NCI-H1694 treated with DMSO at 0.1 percent for 48 hours (cell line): ENCODE results near the gene SESN3.
"Not testable (repeated sequence)": the region's sequence is repeated elsewhere in the genome, so short reads cannot be mapped to it uniquely, and the experiment has no call there.

Experiments used
- DNase-seq: peaks from one replicate; lab custom pipeline; 2025; lab: John Stamatoyannopoulos, UW

The SESN3 gene, protein sequence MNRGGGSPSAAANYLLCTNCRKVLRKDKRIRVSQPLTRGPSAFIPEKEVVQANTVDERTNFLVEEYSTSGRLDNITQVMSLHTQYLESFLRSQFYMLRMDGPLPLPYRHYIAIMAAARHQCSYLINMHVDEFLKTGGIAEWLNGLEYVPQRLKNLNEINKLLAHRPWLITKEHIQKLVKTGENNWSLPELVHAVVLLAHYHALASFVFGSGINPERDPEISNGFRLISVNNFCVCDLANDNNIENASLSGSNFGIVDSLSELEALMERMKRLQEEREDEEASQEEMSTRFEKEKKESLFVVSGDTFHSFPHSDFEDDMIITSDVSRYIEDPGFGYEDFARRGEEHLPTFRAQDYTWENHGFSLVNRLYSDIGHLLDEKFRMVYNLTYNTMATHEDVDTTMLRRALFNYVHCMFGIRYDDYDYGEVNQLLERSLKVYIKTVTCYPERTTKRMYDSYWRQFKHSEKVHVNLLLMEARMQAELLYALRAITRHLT

DNA sequence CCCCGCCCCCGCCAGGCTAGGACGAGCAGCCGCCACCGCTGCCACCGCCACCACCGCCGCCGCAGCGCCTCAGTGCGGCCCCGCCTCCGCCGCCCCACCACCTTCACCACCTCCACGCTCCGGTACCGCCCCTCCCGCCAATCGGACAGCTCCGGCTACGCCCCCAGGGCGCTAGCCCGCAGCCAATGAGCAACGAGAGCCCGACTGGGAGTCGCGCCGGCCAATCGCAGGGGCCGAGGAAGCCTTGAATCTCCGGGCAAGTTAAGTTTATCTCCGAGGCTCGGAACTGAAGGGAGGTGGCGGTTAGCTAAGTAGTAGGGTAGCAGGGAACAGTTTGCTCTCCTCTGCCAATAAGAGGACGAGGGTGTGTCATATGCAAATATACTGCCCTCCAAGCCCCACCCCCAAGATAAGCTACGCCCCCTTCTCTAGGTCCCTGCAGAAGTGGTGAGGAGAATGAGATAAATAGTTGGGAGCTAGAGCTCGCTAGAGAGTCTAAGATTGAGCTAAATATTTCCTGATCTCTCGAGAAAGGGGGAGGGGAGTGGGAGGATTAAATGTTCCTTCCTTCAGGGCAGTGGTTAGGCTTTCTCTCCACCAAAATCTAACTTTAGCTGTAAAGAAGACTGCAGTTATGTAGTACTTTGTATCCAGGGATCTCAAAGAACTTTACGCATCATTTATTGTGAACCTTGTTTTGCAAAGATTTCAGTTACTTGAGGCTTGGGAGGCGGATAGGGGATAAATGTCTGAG is at the start of gene SESN3:
Gene SESN3 (minus strand): TSS at position 76 of the 754 bp plus-strand sequence. CDS start 342 bp downstream, outside the sequence.
- DNase-seq = peak; percentile 86

DNA sequence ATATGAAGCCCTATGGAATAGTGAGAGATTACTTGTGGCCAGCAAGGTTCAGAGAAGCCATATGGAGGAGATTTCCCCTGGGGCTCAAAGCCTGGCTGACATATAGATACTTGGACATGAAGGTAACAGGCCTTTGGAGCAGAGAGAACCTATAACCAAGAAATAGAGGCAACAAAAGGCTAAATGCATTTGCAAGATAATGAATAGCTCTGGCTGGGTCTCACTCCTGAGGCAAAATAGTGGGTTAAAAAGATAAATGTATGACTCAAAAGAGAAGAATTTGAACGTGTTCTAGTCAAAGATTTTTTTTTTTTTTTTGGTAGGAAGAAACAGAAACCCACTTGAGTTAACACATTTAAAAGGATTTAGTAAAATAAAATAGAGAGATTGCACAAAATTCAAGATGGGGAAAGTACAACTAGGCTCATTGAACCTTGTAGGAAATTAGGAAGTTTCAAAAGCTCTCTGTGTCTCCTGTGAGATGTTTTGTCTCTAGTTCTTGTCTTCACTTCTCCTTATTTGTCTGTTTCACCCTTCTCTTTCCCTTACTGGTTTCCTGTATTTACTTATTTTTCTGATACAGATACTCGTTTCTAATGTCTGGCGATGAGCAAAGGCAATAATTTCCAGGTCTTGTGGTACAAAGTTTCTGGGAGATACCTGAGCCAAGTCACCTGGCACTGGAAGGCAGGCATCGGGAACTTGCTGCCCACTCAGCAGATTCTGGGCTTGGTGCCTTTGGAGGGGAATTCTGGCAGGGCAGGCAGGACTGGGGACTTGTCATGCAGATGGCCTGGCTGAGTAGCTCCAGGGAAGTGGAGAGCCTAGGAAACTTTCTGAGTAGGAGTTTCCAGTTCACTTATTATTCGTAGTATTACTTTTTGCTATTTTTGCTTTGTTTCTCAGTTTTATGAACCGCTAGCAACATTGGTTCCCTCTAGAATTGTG is 49.2 kb upstream of the SESN3 start:
- no peak for DNase-seq

DNA sequence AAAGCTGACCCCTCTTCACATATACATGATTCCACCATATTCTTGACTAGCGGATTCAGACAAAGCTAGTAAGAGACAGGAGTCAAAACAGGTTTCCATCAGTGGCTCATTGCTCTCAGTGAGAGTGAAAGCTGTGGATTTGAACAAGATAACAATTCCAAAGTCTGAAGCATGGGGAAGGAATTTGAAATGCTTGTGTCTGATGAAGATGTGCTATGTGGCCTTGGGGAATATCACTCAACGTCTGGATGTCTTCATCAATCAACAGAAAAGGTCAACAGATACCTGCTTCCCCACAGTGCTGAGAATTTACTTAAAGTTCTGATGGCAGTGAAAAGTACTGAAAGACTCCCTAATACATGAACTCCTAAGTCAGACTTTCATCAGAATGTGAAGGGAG is 46.9 kb upstream of the SESN3 start:
- DNase-seq = no peak

DNA sequence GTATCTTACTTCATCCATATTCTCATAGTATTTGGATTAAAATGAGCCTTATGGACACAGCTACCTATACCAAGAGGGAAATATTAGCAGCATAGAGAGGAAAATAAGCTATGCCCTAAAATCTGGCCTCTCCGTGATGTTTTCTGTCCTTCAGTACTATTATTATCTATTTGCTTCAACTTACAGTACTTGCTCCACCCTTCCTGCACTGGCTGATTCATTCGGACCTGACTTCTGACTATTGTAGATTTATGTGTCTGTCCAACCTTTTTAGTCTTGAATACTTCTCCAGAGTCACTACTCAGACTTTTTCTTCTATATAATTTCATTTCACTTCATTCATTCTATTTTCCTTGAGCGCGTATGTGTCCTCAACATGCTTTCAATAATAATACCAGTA is 45.1 kb upstream of the SESN3 start:
- no peak for DNase-seq

DNA sequence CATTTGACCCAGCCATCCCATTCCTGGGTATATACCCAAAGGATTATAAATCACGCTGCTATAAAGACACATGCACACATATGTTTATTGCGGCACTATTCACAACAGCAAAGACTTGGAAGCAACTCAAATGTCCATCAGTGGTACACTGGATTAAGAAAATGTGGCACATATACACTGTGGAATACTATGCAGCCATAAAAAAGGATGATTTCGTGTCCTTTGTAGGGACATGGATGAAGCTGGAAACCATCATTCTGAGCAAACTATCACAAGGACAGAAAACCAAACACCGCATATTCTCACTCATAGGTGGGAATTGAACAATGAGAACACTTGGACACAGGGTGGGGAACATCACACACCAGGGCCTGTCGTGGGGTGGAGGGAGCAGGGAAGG is 42.6 kb upstream of the SESN3 start:
- DNase-seq = not testable (repeated sequence)

DNA sequence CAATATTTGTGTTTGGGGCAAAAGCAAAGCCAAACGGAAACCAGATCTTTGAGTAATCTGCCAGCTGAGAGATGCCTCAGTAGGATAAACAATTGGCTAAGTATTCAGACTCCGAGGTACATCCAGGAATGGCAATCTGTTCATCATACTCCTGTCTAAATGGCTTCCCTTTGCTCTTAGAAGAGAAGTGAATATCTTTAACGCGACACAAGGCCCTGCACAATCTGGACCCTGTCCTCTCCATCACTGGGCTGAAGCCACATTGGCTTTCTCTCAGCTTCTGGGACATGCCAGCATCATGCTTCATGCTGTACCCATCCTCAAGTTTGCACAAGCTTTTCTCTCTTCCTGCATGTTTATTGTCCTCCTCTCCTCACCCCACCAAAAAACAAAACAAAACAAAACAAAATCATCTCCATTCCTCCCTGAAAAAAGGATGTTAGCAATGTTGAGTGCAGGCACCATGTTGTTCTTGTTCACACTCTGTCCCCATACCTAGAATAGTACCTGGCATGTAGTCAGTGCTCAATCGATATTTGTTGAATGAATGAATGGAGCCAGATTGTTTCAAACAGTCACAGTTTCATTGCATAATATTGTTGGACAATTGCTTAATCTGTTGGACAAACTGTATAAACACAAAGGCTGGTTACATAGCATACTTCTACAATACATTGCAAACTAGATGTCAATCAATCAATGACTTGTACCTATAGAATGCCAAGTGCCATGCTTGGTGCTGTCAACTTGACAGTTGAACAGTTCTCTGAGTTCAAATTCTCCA is 38.2 kb upstream of the SESN3 start:
- DNase-seq = no peak

DNA sequence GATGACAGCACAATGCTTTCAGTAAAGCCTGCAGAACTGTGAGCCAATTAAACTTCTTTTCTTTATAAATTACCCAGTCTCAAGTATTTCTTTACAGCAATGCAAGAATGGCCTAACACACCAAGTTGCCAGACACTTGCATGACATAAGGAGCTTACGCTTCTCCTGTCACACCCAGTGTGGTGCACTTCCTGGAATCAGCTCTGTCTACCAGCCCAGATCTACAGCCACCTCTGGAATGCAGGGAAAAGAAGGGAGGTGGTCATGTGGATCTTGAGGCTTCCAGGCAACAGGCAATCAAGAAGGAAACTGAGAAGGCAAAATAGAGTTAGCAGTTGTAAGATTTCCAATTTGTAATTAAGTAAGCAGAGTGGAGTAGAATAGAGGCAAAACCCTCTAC is 37.4 kb upstream of the SESN3 start:
- no peak for DNase-seq

DNA sequence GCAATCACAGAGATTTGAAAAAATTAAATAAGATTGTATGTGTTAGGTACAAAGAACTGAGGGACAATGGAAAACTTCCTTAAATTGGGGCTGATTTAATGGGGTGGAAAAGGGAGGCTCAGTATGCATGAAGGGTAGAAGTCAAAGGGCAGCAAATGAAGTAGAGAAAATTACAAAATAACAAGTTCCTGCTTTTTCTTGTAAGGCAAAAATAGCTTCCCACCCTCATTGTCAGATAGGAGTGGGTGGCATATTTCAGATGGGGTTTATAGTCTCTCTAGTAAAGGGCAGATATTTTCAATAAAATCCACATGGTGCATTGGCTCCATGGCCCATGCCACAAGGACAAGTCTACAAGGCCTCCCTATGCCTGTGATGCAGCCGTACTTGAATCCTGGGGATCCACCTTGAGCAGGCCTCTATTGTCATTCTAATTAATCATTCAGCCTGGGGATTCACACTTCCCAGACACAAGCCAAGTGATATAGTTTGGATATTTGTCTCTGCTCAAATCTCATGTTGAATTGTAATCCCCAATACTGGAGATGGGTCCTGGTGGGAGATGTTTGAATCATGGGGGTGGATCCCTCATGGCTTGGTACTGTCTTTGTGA is 36.7 kb upstream of the SESN3 start:
- no peak for DNase-seq

DNA sequence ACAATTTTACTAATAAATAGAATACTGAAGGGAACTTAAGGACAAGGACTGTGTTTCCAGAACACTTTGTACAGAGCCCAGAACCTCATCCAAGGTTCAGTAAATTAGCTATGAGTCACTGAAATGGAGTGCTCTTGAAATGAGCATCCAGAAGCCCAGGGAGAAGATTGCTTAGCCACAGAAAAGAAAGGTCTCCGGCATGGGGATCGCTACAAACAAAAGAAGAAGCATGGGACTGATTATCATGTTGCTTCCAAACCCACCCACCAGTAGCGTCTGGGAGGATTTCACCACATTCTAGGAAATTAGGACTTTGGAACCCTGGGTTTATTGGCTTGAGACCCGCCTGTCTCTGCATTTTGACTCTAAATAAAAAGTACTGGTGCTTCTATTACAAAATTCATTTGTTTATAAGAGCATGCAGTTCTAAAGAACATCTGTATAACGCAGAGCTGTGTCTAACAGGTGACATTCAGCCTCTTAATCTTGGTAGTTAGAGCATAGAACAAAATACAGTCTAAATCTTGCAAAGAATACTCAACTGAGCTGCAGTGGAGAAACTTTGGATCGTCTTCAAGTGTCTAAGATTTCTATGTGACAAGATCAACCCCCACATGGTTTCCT is 35.9 kb upstream of the SESN3 start:
- no peak for DNase-seq

DNA sequence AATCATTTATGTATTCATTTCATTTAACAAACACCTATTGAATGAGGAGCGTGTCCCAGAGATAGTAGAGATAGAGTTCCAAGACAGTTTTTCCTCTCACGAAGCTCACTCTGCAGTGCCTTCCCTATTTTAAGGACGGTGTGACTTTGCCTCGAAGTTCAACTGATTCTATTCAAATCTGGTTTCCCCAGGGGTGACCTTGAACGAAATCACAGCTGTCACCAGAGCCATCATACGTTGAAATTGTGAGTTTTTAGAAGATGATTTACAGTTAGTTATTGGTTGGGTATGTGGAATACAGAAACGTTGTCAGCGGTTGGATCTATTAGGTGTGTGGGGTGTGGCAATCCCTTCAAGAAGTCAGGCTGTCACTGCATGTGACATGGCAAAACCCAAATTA is 33.9 kb upstream of the SESN3 start:
- no peak for DNase-seq

DNA sequence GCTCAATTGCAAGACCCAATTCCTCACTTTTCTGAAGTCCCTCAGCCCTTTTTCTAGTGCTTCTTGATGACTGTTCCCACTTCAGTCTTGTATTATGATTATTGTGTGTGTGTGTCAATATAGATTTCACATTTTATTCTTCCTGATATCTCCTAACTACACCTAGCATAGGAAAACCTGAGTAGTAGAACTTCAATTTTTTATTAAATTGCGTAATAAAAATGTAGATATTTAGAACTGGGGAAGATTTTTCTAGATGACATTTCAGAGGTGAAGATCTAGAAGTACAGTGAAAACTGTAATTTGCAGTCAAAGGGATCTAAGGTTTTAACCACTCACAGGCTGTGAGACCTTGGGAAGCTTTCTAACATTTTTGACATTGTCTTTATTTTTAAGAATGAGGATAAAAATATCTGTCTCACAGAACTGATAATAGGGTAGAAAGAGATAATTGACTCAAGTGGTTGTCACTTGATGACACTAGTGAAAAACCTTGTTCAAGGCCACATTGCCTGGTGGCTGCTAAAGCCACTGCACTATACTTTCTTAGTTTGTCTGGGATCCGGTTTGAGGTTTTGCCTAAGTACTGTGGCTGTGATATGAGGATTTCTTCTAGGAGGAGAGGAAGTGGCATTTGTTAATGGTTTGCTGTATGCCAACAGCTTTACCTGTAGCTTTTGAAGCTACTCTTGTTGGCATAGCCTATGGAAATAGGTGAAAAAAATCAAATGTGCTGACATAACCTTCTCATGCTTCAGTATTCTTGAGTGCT is 32.2 kb upstream of the SESN3 start:
- no peak for DNase-seq

DNA sequence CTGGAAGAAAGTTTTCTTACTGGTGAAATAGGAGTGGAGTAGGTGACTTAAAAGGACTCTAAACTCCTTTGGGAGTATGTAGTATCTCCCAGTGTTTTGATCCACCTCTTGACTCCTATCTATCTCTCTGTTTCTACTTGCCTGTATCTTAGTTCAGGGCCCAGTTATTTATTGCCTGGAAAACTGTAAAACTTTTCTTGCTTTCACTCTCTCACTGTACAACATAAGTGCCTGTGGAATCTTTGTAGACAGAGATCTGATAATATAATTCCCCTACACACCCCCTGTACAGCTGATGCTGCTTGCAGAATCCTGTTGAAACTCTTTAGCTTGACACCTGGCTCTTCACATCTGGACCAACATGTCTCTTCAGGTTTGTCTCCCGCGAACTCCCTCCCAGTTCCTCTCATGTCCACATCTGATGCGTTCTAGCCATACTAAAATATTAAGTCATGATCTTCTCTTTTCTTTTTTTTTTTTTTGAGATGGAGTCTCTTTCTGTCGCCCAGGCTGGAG is 26.5 kb upstream of the SESN3 start:
- no peak for DNase-seq

DNA sequence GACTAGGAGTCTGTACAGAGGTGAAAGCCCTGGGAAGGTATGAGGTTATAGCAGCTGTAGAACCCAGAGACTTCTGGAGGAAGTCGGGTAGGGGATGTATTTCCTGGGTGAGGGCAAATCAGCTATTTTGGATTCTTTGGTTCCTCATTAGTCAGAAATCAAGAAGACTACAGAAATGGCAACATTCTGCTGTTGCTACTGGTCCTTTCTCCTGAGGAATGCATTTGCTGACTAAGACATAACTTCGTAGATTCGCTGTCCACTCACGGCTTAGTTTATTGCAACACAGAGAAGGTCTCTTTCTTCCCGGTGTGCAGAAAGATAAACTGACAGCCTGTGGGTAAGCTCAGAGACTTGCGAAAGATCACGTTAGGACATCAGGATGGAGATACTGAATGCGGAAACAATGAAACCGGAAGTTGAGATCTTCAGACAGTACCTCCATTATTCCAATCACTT is 25.3 kb upstream of the SESN3 start:
- no peak for DNase-seq

DNA sequence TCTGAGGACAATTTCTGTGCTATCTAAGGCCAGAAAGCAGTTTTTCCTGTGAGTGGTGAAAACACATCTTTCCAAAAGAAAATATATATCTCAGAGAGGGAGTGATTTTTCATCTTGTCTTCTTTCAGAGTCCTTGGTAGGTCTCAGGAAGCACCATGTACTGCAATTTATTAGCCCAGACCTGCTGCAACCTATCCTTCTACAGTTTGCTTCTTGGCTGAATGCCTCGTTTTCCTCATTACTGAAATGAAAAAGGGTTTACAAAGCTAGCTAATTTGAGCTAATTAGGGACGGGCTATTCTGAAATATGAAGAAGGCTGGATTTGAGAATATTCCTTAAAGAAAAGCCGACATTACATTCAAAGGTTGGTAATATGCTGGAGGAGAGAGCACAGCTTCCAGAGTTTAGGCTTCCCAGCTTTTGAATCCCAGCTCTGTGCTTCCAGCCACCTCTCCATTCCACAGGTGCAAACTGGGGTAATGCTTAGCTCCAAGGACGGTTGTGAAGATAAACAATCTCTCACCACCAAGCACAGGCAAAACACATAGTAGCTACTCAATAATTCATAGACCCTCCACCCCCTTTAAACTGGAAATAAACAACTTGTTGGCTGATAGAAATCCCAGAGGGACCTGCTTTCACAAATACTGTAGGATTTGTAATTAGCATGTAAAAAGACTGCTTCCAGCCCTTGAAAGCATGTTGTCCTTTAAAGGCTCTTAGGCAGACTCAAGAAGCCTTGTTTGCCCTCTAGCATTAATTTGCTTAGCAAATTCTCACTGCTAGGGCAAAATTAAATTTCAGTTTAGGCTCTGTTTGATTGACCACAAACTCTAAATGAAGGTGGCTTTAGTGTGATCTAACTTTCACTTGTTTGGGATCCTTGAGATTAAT is 24.5 kb upstream of the SESN3 start:
- DNase-seq = no peak

DNA sequence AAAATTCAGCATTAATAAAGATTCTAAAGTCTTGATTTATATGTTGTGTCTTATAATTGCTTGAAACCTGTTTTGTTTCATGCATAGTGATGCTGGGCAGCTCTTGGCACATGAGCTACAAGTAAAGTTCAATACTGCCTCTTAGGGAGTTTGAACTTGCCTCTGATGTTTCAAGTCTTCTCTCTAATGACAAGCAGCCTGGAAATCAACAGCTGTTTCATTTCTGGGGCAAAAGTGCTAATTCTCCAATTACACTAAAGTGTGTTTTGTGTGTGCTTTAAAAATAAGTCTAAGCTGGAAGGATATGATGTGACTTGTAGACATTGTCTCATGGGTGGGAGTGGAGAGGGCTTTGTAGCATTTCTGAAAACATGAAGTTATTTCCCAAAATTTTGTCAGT is 23.7 kb upstream of the SESN3 start:
- DNase-seq = no peak

DNA sequence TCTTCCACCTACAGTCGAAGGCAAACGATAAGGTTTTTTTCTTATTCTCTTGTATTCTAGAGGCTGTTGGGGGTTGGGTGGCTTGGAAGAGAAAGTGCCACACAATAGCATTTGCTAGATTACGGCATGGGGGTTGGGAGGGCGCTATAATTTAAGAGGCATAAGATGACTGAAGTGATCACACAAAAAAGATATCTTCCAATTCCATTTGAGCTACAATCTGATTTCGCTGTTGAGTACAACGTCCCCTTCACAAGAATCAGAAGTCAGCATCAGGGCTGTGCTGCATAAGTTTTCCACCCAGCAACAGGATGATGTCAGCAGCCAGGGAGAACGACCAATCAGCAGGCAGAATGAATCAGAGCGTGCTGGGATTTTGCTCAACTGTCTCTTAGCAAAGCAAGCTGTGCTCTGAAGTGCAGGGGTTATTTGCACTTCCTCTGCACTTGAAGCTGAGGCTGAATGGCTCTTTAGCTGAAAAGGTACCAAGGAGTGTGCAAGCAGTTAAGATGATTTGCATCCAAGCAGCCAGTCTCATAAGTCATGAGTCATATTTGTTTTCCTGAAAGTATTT is 23.2 kb upstream of the SESN3 start:
- DNase-seq = peak; percentile 48

DNA sequence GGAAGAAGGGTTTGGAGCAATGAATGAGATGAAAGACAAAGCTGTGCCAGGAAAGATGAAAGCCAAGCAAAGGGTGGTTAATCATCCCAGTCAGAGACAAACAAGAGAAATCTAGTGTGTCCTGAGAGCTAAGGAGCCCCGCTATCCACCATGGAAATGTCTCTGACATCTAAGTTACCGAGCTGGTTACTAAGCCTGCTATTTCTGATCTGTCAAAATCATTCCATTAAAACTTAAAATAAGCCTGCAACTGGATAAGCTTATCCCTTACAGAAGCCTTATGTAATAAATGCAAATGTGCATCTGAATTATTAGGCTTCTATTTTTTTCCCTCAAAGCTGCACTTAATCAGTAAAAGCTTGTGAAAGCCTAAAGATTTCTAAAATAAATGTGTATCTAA is 22.1 kb upstream of the SESN3 start:
- DNase-seq = no peak

DNA sequence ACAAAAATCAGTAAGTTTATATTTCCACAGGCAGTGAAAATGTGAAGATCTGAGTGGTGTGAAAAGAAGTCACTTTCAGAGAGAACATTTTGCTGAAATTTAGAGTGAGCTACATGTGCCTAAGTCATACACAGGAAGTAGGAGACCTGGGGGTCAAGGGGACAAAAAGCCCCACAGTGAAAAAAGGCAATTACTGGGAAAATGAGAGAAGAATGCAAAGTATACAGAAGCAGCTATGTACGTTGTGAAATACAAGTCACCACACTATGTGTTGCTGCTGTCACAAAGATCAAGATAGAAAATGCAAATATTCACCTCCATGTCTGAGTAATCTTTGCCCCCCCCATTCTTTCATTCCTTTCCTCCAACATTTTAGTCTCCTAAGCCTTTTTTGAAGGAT is 21.6 kb upstream of the SESN3 start:
- DNase-seq = no peak
